HG03139 (cell line): Measurements from ENCODE around the gene MRPS7.
A peak's percentile ranks its signal among the peaks of the same experiment; 100 is the strongest.
"Not testable (repeated sequence)": the region's sequence is repeated elsewhere in the genome, so short reads cannot be mapped to it uniquely, and the experiment has no call there.

ENCODE experiments used
- ATAC-seq: cut with Tn5 transposase; IDR thresholded peaks from one replicate; pipeline ENCODE4 v1.9.1; 2021; ENCODE audit not compliant: unreplicated experiment

The MRPS7 gene

DNA sequence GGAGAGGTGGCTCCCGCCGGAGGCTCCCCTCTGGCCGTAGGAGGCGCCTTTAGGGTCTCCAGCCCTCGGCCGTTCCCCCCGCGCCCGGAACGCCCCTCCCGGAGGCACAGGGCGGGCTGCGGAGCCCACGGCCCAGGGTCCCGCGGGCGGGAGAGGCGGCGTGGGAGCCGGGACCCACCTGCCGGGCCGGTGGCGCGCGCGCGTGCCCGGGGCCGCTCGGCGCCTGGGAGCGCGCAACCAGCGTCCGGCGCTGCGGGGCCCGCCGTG, 9.2 kb downstream of the MRPS7 start, which contains the start of gene MIF4GD:
Gene MIF4GD, minus strand, starts transcription at position 266 of the 267 bp plus-strand sequence. CDS start 1,036 bp downstream, outside the sequence.
- ATAC-seq, result peak; percentile 13

DNA sequence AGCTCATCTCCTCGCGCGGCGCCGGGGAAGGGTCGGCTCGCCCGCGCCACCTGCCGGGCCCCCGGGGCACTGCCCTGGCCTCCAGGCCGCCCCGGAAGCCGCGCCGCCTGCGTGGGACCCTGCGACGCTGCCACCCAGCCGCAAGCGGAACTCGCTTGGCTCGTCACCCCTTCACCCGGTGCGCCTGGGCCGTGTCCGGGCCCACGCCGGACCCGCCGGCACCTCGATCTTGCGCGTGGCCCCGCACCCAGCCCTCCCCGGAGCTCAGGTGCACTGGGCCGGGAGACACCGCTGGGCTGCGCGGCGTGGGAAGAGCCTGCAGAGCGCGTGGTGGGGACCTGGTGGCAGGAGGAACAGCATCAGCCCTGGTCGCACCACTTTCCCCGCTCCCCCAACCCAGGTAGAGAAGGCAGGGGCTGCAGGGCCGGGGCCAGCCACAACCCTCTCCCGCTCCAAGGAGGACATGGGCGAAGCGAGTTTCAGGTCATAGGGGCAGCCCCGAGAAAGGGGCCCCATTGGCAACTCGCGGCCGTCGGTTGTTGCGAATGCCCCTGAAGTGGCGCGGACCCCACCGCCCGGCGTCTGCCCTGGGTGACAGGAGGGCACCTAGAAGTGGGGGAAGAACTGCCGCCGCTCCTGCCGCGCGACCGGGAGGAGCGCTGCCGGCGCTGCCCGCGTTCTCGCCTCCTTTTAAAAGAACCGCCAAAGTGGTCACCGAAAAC, 9.7 kb downstream of the MRPS7 start:
- peak; percentile 62 for ATAC-seq

DNA sequence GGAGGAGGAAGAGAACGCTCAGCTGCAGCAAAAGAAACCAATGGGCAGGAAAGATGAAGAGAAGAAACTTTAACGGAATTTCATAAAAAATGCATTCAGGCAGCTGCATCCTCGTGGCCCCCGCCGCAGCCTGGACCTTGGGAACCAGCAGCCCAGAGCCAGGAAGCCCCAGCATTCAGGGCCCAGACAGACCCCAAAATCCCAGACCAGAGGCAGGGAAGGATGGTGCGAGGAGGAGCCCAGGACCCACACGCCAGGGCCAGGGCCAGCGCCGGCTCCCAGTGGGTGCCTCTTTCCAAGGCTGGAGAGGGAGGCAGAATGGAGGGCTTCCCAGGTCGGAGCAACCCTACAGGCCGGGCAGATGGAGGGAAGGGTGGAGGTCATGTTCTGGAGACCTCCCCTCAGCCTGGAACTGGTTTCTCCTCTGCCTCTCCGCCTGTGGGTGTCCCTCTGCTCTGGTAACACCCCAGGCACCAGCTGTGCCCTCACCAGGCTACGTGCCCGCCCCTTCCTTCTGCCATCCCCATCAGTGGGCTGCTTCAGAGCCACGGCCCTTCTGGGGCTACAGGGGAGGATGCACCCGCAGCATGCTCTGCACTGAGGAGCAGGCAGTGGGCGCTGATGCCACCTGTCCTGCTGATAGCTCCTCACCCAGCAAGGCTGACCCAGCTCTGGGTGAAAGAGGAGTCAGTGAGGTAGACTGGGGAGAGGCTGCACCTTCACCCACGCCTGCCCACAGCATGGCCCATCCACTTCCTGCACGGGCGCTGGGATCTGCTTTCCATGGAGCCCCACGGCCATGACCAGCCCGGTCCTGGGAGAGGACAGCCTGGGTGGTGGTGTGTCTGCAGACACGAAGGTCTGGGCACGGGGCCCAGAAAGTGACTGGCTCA, 10.5 kb downstream of the MRPS7 start:
- no peak for ATAC-seq

DNA sequence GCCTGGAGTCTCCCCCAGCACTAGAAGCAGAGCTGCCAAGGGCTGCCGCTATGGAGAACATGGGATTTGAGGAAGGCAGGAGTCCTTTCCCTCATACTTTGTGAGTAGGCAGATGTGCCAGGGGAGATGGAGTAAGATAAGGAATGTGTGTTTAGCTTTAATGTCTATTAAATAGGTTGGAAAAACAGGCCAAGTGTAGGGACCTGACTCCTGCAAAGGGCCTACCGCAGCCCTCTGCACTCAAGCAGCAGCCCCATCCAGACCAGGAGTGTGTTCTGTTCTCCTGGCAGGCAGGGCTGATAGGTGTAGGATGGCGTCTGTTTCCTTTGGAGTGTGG, 11.1 kb downstream of the MRPS7 start:
- no peak for ATAC-seq

DNA sequence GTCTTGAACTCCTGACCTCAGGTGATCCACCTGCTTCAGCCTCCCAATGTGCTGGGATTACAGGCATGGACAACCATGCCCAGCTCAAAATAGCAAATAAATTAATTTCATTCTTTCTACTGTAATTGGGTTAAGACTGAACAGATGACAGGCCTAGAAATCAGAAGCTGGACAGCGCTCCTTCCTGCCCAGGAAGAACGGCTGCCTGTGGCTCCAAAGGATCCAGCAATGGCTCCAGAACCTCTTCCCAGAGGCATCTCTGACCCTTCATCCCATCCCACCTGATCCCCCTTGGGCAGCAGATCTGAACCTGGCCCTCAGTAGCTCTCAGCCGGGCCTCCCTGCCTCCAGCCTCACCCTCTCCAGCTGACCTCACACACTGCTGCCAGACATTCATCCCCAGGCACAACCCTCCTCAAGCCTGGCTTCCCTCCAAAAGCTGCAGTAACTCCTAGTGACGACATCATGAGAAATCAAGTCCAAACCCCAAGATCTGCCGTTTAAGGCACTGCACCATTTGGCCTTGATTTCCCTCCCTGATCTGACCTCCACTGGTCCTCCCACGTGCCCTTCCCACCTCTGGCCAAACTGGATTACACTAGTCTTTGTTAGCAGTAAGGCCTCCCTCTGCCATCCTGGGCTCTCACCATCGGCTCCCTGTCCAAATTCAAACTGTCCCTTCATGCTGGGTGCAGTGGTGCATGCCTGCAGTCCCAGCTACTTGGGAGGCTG, 12.5 kb downstream of the MRPS7 start:
- ATAC-seq, result no peak

DNA sequence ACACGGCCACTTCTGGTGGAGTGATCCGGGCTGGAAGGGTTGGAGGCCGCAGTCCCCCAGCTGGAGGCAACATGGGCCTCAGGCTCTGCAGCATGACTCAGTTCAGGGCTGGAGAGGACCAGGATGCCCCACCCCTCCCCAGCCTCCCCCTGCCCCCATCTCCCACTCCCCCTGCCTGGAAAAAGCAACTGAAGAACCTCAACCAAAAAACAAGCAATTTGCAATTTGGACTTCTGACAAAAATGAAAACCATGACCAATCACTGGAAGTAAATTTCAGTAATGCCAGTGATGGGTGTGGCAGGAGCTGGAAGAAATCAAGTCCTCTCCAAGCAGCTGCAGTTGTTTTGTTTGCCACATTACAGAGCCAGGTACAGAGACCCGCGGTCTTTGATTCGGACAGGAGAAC, 16.0 kb downstream of the MRPS7 start:
- ATAC-seq, result no peak

DNA sequence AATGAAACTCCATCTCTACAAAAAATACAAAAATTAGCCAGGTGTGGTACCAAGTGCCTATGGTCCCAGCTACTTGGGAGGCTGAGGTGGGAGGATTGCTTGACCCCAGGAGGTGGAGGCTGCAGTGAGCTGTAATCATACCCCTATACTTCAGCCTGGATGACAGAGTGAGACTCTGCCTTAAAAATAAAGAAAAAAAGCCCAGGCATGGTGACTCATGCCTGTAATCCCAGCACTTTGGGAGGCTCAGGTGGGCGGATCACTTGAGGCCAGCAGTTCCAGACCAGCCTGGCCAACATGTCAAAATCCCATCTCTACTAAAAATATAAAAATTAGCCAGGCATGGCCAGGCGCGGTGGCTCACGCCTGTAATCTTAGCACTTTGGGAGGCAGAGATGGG, 18.5 kb downstream of the MRPS7 start:
- not testable (repeated sequence) for ATAC-seq

DNA sequence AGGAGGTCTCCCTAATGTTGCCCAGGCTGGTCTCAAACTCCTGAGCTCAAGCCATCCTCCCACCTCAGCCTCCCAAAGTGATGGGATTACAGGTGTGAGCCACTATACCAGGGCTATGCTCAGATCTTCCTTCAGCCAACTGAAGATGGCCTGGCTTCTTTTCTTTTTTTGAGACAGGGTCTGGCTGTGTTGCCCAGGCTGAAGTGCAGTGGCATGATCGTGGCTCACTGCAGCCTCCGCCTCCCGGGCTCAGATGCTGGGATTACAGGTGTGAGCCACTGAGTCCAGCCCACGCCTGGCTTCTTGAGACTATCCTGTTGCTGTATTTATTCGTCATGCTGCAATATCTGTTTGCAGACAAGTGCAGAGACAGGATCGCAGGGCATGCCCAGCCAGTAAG, 23.4 kb downstream of the MRPS7 start:
- ATAC-seq, result no peak

DNA sequence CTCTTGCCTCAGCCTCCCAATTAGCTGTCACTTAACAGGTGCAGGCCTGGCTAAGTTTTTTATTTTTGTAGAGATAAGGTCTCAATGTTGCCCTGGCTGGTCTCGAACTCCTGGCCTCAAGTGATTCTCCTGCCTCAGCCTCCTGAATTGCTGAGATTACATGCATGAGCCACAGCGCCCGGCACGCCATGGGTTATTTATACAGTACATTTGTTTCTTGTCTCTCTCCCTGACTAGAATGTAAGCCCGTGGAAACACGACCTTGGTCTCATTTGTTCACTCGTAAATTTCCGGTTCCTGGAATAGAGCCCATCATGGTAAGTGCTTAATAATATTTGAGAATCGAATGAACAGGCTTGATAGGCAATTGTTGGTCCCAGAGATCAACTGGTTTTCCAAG, 25.5 kb downstream of the MRPS7 start:
- no peak for ATAC-seq

DNA sequence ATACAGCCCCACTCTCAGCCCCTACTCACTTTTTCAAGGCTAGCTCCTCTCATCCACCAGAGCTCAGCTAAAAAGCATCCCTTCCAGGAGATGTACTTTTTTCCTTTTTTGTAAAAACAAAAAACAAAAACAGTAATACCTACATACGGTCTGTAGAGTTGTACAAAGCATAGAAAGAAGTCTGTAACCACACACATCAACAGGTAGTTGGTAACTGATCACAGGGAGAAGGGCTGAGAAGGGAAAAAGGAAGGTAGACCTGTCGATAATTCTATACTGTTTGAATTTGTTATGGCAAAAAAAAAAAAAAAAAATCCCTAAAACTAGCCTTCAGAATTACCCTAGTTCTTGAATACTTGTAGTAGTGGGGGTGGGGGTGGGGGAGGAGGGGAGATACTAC, 26.7 kb downstream of the MRPS7 start:
- no peak for ATAC-seq

DNA sequence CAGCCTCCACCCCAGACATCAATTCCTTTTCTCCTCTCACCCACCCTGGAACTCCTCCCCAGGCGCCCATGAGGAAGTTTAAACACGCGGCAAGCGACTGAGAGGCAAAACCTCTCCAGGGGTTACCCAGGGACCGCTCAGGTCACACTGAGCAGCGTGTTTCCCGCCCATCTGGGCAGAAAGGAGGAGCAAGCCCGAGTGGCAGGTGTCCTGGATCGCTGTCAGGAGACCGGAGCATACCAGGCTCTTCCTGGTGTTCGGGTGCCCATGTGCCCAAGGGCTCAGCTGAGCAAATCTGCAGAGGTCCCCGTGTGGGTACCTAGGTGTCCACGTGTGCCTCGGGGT, 27.1 kb downstream of the MRPS7 start:
- peak; percentile 10 for ATAC-seq

DNA sequence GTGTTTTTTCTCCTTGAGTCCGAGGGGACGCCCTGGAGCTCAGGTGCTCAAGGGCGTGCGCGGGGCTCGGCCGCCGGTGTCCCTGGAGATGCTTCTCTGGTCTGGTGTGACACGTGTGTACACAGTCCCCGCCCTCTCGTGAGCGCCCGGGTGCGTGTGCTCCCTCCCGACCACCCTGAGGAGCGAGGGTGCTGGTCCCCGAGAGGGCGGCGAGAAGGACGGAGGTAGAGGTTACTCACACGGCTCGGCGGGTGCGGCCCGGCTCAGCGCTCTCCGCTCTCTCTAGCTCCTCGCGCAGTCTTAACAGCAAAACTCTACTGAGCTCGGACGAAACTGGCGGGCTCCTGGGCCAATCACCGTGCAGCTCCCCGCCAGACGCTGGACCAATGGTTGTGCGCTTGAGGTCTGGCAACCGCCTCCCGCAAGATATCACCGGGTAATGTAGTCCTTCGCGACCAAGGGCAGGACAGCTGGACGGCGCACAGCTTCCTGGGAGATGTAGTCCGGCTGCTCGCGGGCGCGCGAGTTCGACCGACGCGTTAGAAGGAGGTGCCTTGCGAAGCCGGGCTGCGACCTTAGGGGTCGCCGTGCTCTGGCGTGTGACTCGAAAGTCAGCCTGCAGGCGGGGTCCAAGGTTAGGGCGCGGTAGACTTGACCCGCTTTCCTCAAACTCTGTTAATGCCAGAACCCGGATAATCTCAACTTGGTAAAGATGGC, 27.6 kb downstream of the MRPS7 start, which contains the start of gene SLC25A19:
Gene SLC25A19, minus strand, starts transcription at position 319 of the 717 bp plus-strand sequence. CDS start 2,669 bp downstream, outside the sequence.
- peak; percentile 93 for ATAC-seq

DNA sequence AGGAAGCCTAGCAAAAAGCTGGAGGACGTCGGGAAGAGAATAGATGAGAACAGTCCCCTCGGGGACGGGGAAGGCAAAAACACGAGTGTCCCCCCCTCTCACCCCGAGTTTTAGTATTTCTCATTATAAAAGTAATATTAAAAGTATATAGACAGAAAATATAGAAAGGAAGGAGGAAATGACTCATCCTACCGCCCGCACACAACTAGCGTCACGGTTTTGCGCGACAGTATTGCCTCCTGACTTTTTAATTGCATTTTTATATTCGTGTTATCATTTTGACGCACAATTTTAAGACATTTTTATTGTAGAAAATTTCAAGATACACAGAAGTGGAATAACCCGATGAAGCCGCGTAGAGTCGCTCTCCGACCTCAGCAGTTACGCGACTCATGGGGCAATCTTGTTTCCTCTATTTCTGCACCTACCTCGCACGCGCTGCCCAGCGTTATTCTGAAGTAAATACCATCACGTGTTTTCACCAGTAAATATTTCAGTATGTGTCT, 28.2 kb downstream of the MRPS7 start:
- ATAC-seq, result peak; percentile 10

DNA sequence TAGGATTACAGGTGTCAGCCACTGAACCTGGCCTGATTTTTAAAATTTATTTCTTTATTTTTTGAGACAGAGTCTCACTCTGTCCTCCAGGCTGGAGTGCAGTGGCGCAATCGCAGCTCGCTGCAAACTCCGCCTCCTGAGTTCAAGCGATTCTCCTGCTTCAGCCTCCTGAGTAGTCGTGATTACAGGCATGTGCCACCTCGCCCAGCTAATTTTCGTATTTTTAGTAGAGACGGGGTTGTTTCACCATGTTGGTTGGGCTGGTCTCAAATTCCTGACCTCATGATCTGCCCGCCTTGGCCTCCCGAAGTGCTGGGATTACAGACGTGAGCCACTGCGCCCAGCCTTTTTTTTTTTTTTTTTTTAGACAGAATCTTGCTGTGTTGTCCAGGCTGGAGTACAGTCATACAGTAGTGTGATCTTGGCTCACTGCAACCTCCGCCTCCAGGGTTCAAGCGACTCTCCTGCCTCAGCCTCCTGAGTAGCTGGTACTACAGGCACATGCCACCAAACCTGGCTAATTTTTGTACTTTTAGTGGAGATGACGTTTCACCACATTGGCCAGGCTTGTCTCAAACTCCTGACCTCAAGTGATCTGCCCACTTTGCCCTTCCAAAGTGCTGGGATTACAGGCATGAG, 31.2 kb downstream of the MRPS7 start:
- not testable (repeated sequence) for ATAC-seq

DNA sequence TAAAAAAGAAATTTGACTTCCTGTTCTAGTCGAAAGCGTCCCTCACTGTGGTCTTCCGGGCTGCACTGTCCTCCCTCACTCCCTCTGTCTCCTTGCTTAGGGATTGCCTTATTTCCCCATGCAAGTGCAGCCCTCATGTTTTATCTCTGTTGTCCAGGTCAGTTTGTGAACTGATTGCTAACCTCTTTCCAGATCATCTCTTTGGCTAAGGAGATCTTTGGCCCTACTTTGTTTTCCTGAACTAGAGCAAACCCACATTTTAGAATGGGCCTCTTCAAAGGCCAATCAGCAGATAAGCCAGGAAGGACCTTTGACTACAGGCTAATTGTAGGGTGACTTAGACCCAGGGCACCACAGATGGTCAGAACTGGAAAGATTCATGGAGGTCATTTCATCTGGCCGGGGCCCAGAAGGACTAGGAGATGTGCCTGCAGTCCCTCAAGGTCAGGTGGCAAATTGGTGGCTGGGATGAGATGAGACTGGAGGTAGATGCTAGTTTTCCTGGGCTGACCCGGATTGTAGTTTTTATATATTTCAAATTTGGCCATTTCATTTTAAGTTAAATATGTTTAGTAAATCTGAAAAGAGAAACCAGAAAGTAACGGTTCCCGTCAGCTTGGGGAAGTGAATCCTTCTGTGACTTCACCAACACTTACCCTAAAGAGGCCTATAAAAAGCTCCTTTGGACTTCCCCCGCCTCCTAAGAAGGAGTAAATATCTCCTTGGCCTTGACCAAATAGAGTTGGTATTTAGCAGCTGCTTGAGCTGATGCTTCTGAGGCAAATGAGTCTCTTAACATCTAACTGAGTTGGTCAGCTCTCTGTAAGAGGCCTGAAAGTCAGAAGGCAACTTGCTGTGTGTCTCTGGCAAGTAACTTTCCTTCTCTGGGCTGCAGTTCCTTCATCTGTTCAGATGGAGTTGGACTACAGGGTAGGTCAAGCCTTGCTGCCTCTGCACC, 33.8 kb downstream of the MRPS7 start:
- peak; percentile 45 for ATAC-seq

DNA sequence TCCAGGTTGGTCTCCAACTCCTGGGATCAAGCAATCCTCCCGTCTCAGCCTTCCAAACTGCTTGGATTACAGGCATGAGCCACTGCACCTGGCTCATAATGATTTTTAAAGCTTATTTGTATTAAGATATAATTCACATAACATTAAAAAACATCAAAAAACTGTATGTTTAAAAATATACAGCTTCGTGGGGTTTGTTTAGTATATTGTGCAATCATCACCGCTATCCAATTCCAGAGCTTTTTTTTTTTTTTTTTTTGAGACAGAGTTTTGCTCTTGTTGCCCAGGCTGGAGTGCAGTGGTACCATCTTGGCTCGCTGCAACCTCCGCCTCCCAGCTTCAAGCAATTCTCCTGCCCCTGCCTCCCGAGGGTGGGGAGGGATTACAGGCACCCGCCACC, 38.6 kb downstream of the MRPS7 start:
- no peak for ATAC-seq

DNA sequence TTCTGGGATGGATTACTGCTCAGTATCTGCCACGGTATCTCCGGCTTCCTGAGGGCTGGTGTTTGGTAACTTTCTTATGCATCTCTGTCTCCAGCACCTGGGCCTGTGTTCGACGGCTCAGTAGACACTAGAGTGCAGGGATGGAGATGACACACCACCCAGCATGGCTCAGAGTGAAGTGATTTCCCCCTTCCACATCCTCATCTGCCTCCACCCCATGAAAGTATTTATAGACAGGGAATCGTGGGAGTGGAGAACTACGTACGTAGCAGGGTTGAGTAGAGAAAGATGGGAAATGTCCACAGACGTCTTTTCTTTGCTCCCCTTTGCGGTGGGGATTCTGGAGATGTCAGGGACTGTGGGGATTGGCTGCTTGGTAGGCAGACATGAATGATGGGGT, 39.4 kb downstream of the MRPS7 start:
- ATAC-seq, result no peak

DNA sequence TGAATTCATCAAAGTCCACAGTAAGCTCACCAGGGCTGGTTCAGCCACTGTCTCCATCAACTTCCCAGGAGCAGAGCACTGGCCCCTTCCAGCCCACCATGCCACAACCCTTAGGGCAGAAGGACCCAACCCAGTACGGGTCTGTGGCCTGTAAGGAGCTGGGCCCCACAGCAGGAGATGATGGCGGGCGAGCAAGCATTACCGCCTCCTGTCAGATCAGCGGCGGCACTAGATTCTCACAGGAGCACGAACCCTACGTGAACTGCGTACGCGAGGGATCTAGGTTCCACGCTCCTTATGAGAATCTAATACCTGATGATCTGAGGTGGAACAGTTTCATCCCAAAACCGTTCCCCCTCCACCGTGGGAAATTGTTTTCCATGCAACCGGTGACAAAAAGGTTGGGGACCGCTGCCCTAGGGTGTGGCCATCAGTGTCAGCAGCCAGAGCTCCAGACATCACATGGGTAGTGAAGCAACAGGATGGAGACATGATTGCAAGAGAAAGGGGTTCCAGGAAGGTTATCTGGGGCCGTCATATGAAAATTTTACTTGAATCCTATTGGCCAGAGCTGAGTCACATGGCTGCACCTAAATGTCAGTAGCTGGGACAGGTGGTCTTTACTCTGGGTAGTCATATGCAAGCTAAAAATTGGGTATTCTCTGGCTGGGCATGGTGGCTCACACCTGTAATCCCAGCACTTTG, 40.0 kb downstream of the MRPS7 start:
- no peak for ATAC-seq
